GM12801 (cell line): ENCODE measurements around the gene U2SURP.

Source experiments
- CTCF ChIP-seq: IDR thresholded peaks from one replicate; pipeline ENCODE4 v1.5.1; 2011; ENCODE audit warnings: control low read depth; ENCODE audit not compliant: insufficient read length; ENCODE audit errors: extremely low read depth

U2SURP gene

GRCh38 chr3:143084856-143085731 is 83.7 kb downstream of the U2SURP start:
- TF ChIP-seq CTCF: no peak

DNA sequence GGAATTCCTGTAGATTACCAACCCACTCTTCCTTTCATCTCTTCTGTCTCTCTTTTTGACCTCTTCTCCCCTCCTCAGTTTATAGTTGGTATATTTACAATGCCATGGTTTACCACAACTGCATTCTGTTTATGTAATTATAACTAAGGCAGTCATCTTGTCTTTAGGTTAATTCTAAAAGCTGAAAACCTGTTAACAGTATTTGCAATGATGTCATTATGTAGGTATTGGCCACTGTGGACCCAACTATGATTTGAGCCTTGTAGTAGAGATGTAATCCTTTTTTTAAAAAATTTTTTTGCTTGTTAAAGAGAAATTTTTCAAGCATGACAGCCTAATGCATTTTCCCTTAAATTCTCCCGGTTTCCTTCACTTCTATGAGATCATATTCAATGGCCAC is 87.5 kb downstream of the U2SURP start:
- no peak for TF ChIP-seq CTCF

DNA sequence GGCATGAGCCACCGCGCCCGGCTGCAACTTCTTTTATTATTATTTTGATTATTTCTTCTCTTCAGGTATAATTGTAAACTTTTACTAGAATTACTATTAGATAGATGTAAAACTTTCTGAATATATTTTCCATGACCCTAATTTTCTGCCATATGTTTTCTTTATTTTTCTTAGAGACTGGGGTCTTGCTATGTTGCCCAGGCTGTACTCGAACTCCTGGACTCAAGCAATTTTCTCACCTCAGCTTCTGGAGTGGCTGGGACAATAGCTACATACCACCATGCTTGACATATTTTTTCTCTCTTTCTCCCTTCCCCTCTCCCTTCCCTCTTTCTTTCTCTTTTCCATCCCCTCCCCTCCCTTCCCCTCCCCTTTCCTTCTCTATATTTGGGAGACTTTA is 88.6 kb downstream of the U2SURP start:
- no peak for TF ChIP-seq CTCF

DNA sequence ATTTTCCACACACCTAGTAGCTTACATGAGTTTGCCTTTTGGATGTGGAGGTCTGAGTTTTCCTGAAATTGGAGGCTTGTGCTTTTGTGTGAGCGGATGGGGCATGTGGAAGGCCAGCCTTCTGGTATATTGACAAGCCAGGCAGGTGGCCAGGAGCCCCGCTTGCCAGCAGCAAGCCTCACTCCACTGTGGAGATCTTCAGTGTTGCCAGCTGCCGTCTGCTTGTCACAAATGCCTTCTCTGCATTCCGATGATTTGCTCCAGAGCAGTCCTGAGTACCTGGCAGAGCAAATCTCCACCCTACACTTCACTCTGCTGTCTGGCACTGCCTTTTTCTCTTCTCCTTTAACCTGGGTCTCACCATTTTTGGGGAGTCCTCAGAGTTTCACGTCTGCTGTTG is 89.1 kb downstream of the U2SURP start:
- no peak for TF ChIP-seq CTCF

GRCh38 chr3:143090976-143091837 is 89.8 kb downstream of the U2SURP start:
- TF ChIP-seq CTCF: no peak

- no peak for TF ChIP-seq CTCF
Observed at GRCh38 chr3:143092191-143092590, 90.8 kb downstream of the U2SURP start.

DNA sequence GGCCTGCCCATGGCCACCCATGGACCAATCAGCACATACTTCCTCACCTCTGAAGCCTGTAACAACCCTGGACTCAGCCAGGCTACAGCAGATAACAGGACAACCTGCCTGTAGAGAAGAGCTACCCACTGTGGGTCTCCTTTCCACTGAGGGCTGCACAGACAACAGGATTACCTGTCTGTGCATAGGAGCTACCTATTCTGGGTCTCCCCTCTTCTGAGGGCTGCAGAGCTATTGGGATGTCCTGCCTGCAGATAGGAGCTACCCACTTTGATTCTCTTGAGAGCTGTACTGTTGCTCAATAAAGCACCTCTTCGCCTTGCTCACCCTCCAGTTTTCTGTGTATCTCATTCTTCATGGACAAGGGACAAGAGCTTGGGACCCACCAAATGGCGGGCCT is 94.4 kb downstream of the U2SURP start:
- TF ChIP-seq CTCF: no peak
